NK-92 (cell line): ENCODE measurements around the gene MSTN.
"Not testable (repeated sequence)": the region's sequence is repeated elsewhere in the genome, so short reads cannot be mapped to it uniquely, and the experiment has no call there.

ENCODE experiments used
- DNase-seq: peaks from one replicate; lab custom pipeline; 2025; ENCODE audit not compliant: unreplicated experiment; lab: John Stamatoyannopoulos, UW

The MSTN gene

DNA sequence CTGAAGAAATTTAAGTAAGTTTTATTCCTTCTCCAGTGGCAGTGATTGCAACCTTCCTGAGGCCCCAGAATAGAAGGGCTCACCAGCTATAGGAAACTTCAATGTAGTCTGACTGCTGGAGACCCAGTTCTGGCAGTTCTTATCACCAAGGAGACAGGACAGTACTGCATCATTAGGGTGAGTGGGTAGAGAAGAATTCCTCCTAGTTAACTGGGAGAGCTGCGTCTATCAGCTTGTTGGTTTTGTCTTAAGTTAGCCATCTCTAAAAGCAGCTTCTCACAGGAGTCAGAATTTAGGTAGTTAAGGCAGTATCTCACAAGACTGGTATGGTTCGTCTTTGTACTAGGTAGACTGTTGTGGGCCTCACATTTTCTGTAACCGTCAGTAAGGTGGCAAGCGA lies 3.3 kb upstream of the MSTN start:
- DNase-seq, result no peak

DNA sequence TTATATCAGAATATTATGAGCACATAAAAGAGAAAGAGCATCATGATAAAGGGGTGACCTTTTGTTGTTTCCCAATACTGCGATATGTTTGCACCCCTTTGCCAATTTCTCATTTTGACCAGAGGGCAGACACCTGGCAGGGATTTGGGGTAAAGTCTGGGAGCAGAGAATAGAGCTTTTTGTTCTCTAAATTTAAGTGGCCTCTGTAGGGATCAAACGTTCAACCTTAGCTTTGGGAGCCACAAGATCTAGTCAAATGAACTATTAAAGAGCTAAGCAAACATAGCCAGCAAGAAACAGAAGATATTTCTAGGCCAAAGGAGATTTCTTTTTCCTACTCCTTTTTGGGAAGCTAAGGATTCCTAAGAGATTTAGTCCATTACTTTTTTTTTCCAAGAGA lies 1.1 kb upstream of the MSTN start:
- DNase-seq, result no peak

DNA sequence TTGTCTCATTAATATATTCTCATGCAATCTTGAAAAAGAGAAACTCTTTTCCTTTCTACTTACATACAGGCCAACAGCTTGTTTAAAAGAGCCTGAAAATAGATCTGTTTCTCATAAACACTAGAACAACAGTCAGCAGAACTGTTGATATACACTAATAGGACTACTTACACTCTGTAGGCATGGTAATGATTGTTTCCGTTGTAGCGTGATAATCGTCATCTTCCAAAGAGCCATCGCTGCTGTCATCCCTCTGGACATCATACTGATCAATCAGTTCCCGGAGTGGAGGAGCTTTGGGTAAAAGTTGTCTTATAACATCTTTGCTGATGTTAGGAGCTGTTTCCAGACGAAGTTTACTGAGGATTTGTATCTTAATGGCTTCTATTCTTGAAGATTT lies 476 bp downstream of the MSTN start:
- no peak for DNase-seq

DNA sequence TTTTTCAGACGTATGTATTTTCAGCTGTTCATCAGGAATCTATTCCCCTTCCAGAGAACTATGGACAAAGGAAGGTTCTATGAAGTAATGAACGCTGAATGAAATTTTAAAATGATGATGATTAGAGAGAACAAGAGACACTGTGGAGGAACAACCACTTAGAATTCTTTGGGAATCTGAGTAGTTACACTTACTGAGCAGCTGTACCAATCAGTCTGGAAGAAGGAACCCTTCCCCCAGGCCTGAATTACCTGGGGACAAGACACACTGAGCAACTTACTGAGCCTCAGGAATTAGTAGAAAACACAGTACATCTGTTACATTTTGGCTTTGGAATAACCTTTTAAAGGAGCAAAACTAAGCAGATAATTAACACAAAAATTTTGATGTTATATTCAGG lies 1.9 kb downstream of the MSTN start:
- DNase-seq, result no peak

DNA sequence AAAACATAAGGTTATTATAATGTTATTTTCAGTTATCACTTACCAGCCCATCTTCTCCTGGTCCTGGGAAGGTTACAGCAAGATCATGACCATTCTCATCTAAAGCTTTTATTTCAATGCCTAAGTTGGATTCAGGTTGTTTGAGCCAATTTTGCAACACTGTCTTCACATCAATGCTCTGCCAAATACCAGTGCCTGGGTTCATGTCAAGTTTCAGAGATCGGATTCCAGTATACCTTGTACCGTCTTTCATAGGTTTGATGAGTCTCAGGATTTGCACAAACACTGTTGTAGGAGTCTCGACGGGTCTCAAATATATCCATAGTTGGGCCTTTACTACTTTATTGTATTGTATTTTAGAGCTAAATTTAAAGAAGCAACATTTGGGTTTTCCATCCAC lies 2.5 kb downstream of the MSTN start:
- no peak for DNase-seq

DNA sequence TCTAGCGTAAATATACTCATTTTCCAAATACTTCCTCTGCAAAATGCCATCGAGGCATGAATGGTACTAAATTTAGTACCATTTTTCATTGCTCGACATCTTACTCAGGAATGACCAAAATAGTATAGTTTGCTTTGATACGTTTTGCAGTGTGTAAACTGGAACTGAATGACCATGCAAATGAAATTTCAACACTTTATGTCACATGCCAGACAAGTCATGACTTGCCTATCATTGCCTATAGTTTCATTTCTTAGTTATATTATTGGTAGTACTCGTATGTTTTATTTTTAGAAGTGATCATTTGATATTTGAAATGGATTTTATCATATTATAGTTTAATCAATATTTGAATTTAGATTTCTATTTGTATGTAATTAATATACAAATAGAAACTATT lies 9.1 kb downstream of the MSTN start:
- no peak for DNase-seq

DNA sequence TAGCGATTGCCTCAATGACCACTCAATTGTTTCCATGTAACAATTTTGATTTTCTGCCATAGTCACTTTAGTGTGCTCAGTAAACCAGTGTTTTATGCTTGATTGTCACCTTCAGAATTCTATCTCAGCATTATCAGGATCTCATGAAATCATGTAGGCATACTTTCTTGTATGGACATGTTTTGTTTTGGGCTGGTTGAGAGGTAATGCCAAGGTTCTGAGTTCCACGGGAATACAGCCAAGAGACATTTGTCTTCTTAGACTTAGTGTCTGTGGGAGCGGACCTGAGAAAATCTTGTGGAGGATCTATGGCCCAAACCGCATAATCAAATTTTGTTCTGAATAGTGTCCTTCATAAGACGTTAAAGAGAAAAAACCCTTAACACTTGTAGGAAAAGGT lies 10.2 kb downstream of the MSTN start:
- DNase-seq, result no peak

DNA sequence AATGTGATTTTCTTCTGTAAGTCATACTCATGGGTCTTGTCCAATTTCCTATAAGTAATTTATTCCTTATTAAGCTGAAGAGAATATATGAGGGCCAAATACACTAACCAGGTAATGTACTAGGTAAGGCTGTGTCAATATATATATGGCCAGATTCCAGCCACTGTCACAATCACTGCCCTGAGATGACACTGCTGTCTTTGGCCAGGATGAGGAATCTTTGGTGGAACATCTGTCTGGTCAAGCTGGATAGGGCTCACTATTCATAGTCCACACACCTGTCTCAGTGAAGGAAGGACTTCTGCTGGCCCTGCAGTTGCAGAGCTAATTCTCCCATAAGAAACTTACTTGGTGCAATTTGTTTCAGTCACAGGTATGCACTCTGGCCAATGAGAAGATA lies 11.3 kb downstream of the MSTN start:
- DNase-seq, result no peak

DNA sequence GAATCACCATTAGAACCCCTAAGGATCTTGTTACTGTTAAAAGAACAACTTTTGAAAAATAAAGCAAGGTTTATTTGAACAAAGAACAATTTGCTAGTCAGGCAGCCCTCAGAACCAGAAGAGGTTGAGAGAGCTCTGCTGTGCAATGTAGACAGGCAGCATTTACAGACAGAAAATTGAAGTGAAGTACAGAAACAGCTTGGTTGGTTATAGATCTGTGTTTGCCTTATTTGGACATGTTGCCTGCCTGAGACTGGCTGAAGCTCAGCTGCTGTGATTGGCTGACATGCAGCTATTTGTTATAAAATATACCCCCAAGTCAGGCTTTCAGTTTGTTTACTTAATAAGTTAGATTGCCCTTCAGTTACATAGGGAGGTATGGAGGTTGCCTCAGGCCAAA lies 12.5 kb downstream of the MSTN start:
- DNase-seq, result no peak

DNA sequence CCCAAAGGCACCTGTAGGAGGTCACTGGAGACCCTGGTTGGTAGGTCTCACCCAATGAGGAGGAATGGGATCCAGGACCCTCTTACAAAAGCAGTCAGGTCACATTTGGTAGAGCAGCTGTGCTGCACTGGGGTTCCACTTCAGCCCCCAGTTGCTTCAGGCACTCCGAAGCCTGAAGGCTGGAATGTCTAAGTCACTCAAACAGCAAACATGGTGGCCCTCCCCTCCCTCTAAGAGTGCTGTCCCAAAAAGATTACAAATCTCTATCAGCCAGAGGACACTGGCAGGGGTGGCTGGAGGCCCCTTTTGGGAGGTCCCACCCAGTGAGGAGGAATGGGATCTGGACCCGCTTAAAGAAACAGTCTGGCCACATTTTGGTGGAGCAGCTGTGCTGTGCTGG lies 17.7 kb downstream of the MSTN start:
- no peak for DNase-seq

DNA sequence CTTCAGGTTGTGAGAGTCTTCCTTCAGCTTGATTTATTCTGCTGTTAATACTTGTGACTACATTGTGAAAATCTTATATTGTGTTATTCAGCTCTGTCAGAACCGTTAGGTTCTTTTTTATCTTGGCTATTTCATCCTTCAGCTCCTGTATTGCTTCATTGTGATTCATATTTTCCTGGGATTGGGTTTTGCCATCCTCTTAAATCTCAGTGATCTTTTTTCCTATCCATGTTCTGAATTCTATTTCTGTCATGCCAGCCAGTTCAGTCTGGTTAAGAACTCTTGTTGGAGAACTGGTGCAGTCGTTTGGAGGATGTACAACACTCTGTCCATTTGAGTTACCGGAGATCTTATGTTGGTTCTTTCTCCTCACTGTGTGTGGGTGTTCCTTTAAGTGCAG lies 19.1 kb downstream of the MSTN start:
- no peak for DNase-seq

DNA sequence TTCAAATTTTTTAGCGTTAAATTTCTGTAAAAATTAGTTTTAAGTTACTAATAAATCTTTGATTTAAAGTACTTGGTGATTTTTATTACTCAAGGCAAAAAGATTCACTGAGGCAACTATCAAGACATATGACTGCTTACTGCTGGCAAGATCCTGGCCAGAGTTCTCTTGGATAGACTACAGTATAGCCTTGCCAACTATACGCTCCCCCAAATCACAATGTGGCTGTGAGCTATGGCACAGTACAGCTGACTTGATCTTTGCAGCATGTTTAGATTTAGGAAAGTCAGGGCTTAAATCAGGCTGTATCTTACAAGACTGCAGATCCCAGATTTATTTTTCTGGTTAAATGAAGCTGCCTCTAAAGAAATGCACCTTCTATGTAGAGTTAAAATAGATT lies 26.5 kb downstream of the MSTN start:
- no peak for DNase-seq

DNA sequence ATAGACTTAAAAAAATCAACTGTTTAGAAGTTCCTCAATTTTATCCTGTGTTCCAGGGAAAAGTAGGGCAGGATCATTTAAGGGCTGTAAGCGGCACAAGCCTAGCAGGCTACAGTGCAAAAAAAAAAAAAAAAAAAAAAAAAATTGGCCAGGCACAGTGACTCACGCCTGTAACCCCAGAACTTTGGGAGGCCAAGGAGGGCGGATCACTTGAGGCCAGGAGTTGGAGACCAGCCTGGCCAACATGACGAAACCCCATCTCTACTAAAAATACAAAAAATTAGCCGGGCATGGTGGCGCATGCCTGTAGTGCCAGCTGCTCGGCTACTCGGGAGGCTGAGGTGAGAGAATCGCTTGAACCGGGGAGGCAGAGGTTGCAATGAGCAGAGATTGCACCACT lies 28.1 kb downstream of the MSTN start:
- not testable (repeated sequence) for DNase-seq

DNA sequence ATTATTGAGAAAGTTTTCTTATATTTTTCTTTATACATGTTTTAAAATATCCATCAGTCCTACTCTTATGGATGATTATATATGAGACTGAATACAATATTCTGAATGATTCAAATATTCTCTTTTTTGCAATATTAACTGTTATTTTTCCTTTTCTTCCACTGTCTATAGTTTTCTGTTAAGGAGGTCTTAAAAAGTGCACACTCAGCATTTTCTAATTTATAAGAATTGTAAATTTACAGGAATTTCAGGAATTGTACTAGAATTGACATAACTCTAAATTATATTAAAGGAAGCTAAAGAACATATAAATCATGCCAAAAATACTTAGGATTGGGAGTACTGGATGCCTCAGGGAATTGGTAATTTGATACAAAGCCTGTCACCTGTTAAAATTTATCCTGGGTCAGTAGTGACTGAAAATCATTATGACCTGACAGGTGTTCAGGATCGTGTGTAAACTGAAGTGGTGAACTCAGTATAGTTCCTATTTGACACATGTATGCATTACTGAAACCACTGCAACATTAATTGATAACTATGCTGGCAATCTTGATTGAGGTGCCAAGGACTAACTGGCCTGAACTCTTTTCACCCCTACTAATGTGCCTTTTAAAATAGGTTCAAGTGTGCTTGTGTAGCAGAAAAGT lies 30.4 kb downstream of the MSTN start:
- no peak for DNase-seq

DNA sequence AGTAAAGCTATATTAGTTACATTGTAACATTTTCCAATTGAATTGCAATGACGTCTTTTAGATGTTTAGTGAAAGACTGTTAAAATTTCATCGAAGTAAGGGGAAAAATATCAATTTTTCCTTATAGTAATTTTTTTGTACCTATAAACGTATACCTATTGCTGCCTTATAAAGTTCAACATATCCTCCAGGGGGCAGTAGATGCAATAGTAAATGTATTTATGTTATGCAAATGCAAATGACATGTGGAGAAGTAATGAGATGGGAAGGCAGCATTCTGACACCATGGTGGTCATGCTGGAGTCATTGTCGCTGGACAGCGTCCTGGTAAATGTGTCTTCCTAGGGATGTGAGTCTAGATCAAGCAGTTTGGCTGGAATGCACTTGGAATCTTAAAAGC lies 38.7 kb downstream of the MSTN start:
- DNase-seq, result no peak

DNA sequence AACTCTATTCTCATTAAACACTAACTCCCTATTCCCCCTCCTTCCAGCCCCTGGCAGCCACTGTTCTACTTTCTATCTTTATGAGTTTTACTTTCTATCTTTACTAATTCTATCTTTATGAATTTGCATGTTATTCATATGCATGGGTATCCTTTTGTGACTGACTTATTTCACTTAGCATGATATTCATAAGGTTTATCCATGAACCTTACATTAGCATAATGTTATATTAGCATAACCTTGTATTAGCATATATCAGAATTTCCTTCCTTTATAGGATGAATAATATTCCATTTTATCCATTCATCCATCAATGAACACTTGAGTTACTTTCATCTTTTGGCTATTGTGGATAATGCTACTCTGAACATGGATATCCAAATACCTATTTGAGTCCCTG lies 41.8 kb downstream of the MSTN start:
- DNase-seq, result no peak

DNA sequence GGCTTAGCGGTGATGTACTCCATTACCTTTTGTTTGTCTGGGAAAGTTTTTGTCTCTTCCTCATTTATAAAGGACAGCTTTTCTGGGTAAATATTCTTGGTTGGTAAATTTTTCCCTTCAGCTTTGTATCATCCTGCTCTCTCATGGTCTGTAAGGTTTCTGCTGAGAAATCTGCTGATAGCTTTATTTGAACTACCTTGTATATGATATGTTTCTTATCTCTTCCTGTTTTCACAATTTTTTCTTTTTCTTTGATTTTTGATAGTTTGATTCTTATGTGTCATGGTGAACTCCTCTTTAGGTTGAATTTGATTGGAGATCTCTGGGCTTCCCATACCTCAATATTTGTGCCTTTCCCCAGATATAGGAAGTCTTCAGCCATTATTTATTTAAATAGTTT lies 44.7 kb downstream of the MSTN start:
- no peak for DNase-seq

DNA sequence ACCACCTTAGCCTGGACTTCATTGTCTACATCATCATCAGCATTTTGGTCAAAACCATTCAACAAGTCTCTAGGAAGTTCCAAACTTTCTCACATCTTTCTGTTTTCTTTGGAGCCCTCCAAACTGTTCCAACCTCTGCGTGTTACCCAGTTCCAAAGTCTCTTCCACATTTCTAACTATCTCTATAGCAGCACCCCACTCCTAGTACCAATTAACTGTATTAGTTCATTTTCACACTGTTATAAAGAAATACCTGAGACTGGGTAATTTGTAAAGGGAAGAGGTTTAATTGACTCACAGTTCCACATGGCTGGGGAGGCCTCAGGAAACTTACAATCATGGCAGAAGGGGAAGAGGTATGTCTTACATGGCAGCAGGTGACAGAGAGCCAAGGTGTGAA lies 46.6 kb downstream of the MSTN start:
- not testable (repeated sequence) for DNase-seq
